Tibial artery (tissue), 4 donors: ENCODE data around the gene DMD.

Experiments
- DNase-seq, 2 donors: peaks; one replicate each; pipeline ENCODE4 v3.0.0-alpha.2; 2019
- H3K27ac ChIP-seq, 2 donors: fragments of 200-600 bp; sonication (generic) in 1 of 2; 1 replicate in 1 of 2; 2 replicates in 1 of 2; pipeline ENCODE4 v1.5.1; 2018 to 2019; ENCODE audit warnings: mild to moderate bottlenecking in 1 of 2
- H3K27me3 ChIP-seq, 2 donors: fragments of 200-600 bp; sonication (generic) in 1 of 2; one replicate each; pipeline versions ENCODE4 v1.5.1 to v1.6.0; 2016 to 2019
- H3K36me3 ChIP-seq, 3 donors: fragments of 200-600 bp; sonication (generic) in 2 of 3; one replicate each; pipeline ENCODE4 v1.5.1; 2016 to 2019; ENCODE audit warnings: mild to moderate bottlenecking in 2 of 3
- H3K4me1 ChIP-seq, 4 donors: fragments of 200-600 bp; sonication (generic) in 2 of 4; 1 replicate in 3 of 4; 2 replicates in 1 of 4; pipeline ENCODE4 v1.5.1; 2016 to 2019
- H3K4me3 ChIP-seq, 2 donors: fragments of 200-600 bp; sonication (generic) in 1 of 2; 1 replicate in 1 of 2; 2 replicates in 1 of 2; pipeline ENCODE4 v1.5.1; 2018 to 2019; ENCODE audit warnings: mild to moderate bottlenecking in 2 of 2
- H3K9me3 ChIP-seq, 3 donors: fragments of 200-600 bp; sonication (generic) in 1 of 3; one replicate each; pipeline ENCODE4 v1.5.1; 2016 to 2019
- CTCF ChIP-seq, 2 experiments: fragments of 200-600 bp in 1 of 2; fragments of 450-650 bp in 1 of 2; IDR thresholded peaks; one replicate each; pipeline ENCODE4 v1.5.1; 2017 to 2019; ENCODE audit warnings: antibody characterized with exemption in 2 of 2, mild to moderate bottlenecking in 1 of 2, moderate library complexity in 1 of 2
- intact Hi-C: fragments of 100-400 bp; cut with DNase I; formaldehyde crosslinking; loops from one replicate; pipeline ENCODE4 v1.15.0; 2023; ENCODE audit warnings: low total_unique reads

DMD gene

GRCh38 chrX:31356275-31357212 lies 1854.8 kb downstream of the DMD start:
- no peak overlapping the region for H3K27ac ChIP-seq
- peaks cover 0 to 23% (median 0%) of the 10 kb centered on the region in 4 donors for H3K4me1 ChIP-seq
- no peaks in the 10 kb centered on the region for H3K9me3 ChIP-seq
- TF ChIP-seq CTCF (IDR thresholded peaks at IDR 0.05): no peak
- no peak overlapping the region for H3K4me3 ChIP-seq
- intact Hi-C loops: no loop called here
- no peaks in the 10 kb centered on the region for H3K36me3 ChIP-seq
- H3K27me3 ChIP-seq: no peaks in the 10 kb centered on the region
- no peak for DNase-seq

- Histone ChIP-seq H3K27ac (no peak overlapping the region), H3K27me3 (no peaks in the 10 kb centered on the region), H3K4me3 (no peak overlapping the region), H3K36me3 (no peaks in the 10 kb centered on the region), H3K4me1 (peaks cover 0 to 17% (median 0%) of the 10 kb centered on the region in 4 donors), H3K9me3 (no peaks in the 10 kb centered on the region)
- no peak for DNase-seq
- TF ChIP-seq CTCF (IDR thresholded peaks at IDR 0.05): no peak
- intact Hi-C loops: no loop called here
Measured at GRCh38 chrX:31355206-31355955, 1856.0 kb downstream of the DMD start.

- Histone ChIP-seq H3K27ac (no peak overlapping the region), H3K4me1 (peaks cover 0 to 12% (median 0%) of the 10 kb centered on the region in 4 donors), H3K27me3 (no peaks in the 10 kb centered on the region), H3K9me3 (no peaks in the 10 kb centered on the region), H3K4me3 (no peak overlapping the region), H3K36me3 (no peaks in the 10 kb centered on the region)
- no peak for DNase-seq
- intact Hi-C loops: loop anchor here (5.0 kb wide), 1 partner anchor 1424 kb away; no protein-coding TSS in a partner anchor
- TF ChIP-seq CTCF (IDR thresholded peaks at IDR 0.05): no peak
Measured at GRCh38 chrX:31353095-31353494, 1858.3 kb downstream of the DMD start.

GRCh38 chrX:31350808-31351074 lies 1860.6 kb downstream of the DMD start:
- intact Hi-C loops: loop anchor here (5.0 kb wide), 1 partner anchor 1427 kb away; no protein-coding TSS in a partner anchor
- TF ChIP-seq CTCF (IDR thresholded peaks at IDR 0.05): no peak
- Histone ChIP-seq H3K4me3 (no peak overlapping the region), H3K27me3 (no peaks in the 10 kb centered on the region), H3K4me1 (no peaks in the 10 kb centered on the region), H3K27ac (no peak overlapping the region), H3K36me3 (no peaks in the 10 kb centered on the region), H3K9me3 (no peaks in the 10 kb centered on the region)
- DNase-seq: no peak

- H3K36me3 ChIP-seq: no peaks in the 10 kb centered on the region
- no peak for TF ChIP-seq CTCF (IDR thresholded peaks at IDR 0.05)
- no peaks in the 10 kb centered on the region for H3K9me3 ChIP-seq
- H3K27ac ChIP-seq: no peak overlapping the region
- no peaks in the 10 kb centered on the region for H3K27me3 ChIP-seq
- no peak for DNase-seq
- intact Hi-C loops: no loop called here
- H3K4me3 ChIP-seq: no peak overlapping the region
- H3K4me1 ChIP-seq: no peaks in the 10 kb centered on the region
Measured at GRCh38 chrX:31349515-31349914, 1861.8 kb downstream of the DMD start.
